ENCODE results near the gene MRPL10. TPM values are rescaled to one million over a fixed set of nuclear protein-coding genes. Genes with fewer than 3 reads are reported as not detected.

Gene MRPL10
- 97.7 and 103 TPM in 2 replicates for polyA plus RNA-seq (2011; rRNA removed)
- polyA plus RNA-seq (2012; cell fraction: cytosol; rRNA removed) = 136 and 194 TPM in 2 replicates
- polyA plus RNA-seq (2012; cell fraction: nucleus; rRNA removed) = 108 and 166 TPM in 2 replicates
- polyA plus RNA-seq (2017; fragmentation: RNase III; extraction: RNeasy Plus Mini Kit Qiagen cat#74134 plus additional on column Dnase treatment) = 56.8 to 62.8 TPM (median 62.0 TPM) in 3 replicates
- 116 and 142 TPM in 2 replicates for polyA minus RNA-seq (2011; rRNA and poly(A)+ RNA removed)

DNA sequence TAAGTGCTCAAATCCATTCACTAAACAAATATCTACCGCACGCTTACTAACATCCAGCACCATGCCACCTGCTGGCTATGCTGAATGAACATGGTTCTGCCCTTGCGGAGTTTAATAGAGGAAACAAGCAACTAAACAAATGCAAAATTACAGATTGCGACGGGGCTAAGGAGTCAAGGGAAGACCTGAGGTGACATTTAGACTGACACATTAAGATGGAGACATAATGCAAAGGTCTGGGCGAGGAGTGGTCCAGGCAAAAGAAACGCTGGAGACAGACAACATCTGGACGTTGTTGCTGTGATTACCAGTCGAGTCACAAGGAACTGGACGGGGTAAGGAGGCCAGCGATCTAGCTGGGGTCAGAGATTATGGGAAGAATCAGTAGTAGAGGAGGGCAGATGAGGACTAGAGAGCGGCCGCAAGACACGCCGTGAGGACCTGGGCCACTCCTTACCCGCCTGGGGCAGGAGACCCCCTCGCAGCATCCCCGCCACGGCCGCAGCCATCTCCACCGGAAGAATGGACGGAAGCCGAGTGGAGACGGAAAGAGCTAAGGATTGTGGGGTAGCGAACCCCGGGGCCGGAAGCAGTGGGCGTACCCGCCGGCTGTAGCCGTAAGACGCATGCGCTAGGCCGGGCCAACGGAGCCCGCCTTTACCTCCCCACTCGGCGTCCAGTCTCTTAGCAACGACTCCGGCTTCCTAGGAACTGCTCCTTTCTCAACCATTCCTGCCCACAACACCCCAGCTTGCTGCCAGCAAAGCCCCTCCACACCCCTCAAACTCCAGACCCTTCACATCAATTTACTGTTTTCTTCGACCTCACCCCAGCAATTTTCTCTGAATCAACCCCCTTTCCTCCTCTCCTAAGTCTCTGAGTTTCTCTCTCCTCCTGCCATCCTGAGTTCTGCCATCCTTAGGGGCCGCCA, at the start of gene MRPL10, which contains the start of gene LRRC46:
Gene MRPL10, minus strand, starts transcription at position 539 of the 931 bp plus-strand sequence. Its CDS starts 30 bp downstream, at position 509.
Gene LRRC46, plus strand, starts transcription at position 668 of the 931 bp plus-strand sequence. CDS start 320 bp downstream, outside the sequence.
- peaks cover 16% of the 10 kb centered on the region for H3K4me1 ChIP-seq
- FAIRE-seq (peak; percentile 39), ATAC-seq (peak; percentile 90 to 95), DNase-seq (ENCODE audit: low read depth in 1 of 2, low spot score in 1 of 2) (peak; percentile 94 to 99)
- peak within 1 kb of the TSS; percentile 83 to 88 for H3K27ac ChIP-seq
- no peaks in the 10 kb centered on the region for H3K9me3 ChIP-seq
- ChIA-PET POLR2A (interaction anchor here (0.5 to 1.7 kb wide), 37 partner anchors 9 to 642 kb away, joined by 3 to 58 read pairs (median 5); partner anchors contain the start of genes CDC27, CDK5RAP3, KPNB1 and NFE2L1), CTCF (interaction anchor here (0.5 to 36.3 kb wide), 14 partner anchors 9 to 447 kb away, joined by 3 to 1860 read pairs (median 4); partner anchors contain the start of genes CDK5RAP3, OSBPL7, SCRN2 and SP2)
- H3K4me3 ChIP-seq = peak within 1 kb of the TSS; percentile 60
- peak within 1 kb of the TSS; percentile 93 for H3K4me2 ChIP-seq
- under 1% methylated on average over 42 of the region's 42 CpGs for WGBS (ENCODE audit: missing lambda C conversion rate)
- TF ChIP-seq HEYL (CRISPR knock-in tag; IDR thresholded peaks at IDR 0.05) = no peak
- TF ChIP-seq, protein P1, sequence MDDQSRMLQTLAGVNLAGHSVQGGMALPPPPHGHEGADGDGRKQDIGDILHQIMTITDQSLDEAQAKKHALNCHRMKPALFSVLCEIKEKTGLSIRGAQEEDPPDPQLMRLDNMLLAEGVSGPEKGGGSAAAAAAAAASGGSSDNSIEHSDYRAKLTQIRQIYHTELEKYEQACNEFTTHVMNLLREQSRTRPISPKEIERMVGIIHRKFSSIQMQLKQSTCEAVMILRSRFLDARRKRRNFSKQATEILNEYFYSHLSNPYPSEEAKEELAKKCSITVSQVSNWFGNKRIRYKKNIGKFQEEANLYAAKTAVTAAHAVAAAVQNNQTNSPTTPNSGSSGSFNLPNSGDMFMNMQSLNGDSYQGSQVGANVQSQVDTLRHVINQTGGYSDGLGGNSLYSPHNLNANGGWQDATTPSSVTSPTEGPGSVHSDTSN (IDR thresholded peaks at IDR 0.05) = peak; percentile 66
- TF ChIP-seq, protein P2, sequence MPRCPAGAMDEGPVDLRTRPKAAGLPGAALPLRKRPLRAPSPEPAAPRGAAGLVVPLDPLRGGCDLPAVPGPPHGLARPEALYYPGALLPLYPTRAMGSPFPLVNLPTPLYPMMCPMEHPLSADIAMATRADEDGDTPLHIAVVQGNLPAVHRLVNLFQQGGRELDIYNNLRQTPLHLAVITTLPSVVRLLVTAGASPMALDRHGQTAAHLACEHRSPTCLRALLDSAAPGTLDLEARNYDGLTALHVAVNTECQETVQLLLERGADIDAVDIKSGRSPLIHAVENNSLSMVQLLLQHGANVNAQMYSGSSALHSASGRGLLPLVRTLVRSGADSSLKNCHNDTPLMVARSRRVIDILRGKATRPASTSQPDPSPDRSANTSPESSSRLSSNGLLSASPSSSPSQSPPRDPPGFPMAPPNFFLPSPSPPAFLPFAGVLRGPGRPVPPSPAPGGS (IDR thresholded peaks at IDR 0.05) = peak; percentile 83; the same call in 2 of the 3 replicates
- peak; percentile 67; the same call in 1 of the 2 replicates for TF ChIP-seq PHF8 (IDR thresholded peaks at IDR 0.05; ENCODE audit: borderline replicate concordance, low read depth)
- peak; percentile 72 to 92; a peak in 4 of 5 replicates for TF ChIP-seq JUN (IDR thresholded peaks at IDR 0.05)
- no peak for TF ChIP-seq HOXB13 (CRISPR knock-in tag; IDR thresholded peaks at IDR 0.05; ENCODE audit: low read depth)
- TF ChIP-seq FOSL2 (IDR thresholded peaks at IDR 0.05) = no peak
- no peak for TF ChIP-seq FOSL2 (CRISPR knock-in tag; IDR thresholded peaks at IDR 0.05)
- no peak for TF ChIP-seq EHMT2 (IDR thresholded peaks at IDR 0.05; ENCODE audit: low read depth)
- TF ChIP-seq MAFK (IDR thresholded peaks at IDR 0.05; ENCODE audit: partially characterized antibody) = no peak
- peak; percentile 57; the same call in 1 of the 2 replicates for TF ChIP-seq MAZ (IDR thresholded peaks at IDR 0.05; ENCODE audit: borderline replicate concordance, low read depth, low read length)
- TF ChIP-seq, protein P3, sequence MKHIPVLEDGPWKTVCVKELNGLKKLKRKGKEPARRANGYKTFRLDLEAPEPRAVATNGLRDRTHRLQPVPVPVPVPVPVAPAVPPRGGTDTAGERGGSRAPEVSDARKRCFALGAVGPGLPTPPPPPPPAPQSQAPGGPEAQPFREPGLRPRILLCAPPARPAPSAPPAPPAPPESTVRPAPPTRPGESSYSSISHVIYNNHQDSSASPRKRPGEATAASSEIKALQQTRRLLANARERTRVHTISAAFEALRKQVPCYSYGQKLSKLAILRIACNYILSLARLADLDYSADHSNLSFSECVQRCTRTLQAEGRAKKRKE (CRISPR knock-in tag; IDR thresholded peaks at IDR 0.05; ENCODE audit: low read depth) = no peak
- TF ChIP-seq RFX5 (IDR thresholded peaks at IDR 0.05) = no peak
- TF ChIP-seq ZFP36 (IDR thresholded peaks at IDR 0.05; ENCODE audit: borderline replicate concordance, partially characterized antibody) = no peak
- 0 out of 2 replicates have a peak, but pooled peaks have one; percentile 48 for TF ChIP-seq HOXB5 (CRISPR knock-in tag; IDR thresholded peaks at IDR 0.05)
- no peak for TF ChIP-seq NPAS2 (CRISPR knock-in tag; IDR thresholded peaks at IDR 0.05; ENCODE audit: borderline replicate concordance)
- TF ChIP-seq, protein P4, sequence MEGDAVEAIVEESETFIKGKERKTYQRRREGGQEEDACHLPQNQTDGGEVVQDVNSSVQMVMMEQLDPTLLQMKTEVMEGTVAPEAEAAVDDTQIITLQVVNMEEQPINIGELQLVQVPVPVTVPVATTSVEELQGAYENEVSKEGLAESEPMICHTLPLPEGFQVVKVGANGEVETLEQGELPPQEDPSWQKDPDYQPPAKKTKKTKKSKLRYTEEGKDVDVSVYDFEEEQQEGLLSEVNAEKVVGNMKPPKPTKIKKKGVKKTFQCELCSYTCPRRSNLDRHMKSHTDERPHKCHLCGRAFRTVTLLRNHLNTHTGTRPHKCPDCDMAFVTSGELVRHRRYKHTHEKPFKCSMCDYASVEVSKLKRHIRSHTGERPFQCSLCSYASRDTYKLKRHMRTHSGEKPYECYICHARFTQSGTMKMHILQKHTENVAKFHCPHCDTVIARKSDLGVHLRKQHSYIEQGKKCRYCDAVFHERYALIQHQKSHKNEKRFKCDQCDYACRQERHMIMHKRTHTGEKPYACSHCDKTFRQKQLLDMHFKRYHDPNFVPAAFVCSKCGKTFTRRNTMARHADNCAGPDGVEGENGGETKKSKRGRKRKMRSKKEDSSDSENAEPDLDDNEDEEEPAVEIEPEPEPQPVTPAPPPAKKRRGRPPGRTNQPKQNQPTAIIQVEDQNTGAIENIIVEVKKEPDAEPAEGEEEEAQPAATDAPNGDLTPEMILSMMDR (IDR thresholded peaks at IDR 0.05) = peak; percentile 55
- TF ChIP-seq ZSCAN20 (CRISPR knock-in tag; IDR thresholded peaks at IDR 0.05) = no peak
- peak; percentile 51; the same call in 1 of the 2 replicates for TF ChIP-seq GATA3 (IDR thresholded peaks at IDR 0.05; ENCODE audit: borderline replicate concordance)
- peak; percentile 96 for TF ChIP-seq POLR2A (IDR thresholded peaks at IDR 0.05; ENCODE audit: low read length)
- TF ChIP-seq FOSB (CRISPR knock-in tag; IDR thresholded peaks at IDR 0.05) = no peak
- TF ChIP-seq NFE2L2 (conservative IDR thresholded peaks at IDR 0.05; ENCODE audit: low read length) = no peak
- peak; percentile 94 for TF ChIP-seq KDM5A (IDR thresholded peaks at IDR 0.05)
- TF ChIP-seq CBX2 (IDR thresholded peaks at IDR 0.05; ENCODE audit: borderline replicate concordance, low read depth) = no peak
- TF ChIP-seq CHD4 (IDR thresholded peaks at IDR 0.05; ENCODE audit: borderline replicate concordance) = no peak
- no peak for TF ChIP-seq RCOR1 (IDR thresholded peaks at IDR 0.05; ENCODE audit: low read depth, low read length)
- TF ChIP-seq HDAC2 (IDR thresholded peaks at IDR 0.05) = no peak
- no peak for TF ChIP-seq CHD2 (IDR thresholded peaks at IDR 0.05; ENCODE audit: low read length, partially characterized antibody)
- TF ChIP-seq KDM1A (IDR thresholded peaks at IDR 0.05; ENCODE audit: low read depth) = no peak
- TF ChIP-seq TFCP2L1 (CRISPR knock-in tag; IDR thresholded peaks at IDR 0.05) = peak; percentile 25; the same call in 1 of the 2 replicates
- TF ChIP-seq TP53 (CRISPR knock-in tag; IDR thresholded peaks at IDR 0.05) = no peak
- TF ChIP-seq, protein P5, sequence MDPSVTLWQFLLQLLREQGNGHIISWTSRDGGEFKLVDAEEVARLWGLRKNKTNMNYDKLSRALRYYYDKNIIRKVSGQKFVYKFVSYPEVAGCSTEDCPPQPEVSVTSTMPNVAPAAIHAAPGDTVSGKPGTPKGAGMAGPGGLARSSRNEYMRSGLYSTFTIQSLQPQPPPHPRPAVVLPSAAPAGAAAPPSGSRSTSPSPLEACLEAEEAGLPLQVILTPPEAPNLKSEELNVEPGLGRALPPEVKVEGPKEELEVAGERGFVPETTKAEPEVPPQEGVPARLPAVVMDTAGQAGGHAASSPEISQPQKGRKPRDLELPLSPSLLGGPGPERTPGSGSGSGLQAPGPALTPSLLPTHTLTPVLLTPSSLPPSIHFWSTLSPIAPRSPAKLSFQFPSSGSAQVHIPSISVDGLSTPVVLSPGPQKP (IDR thresholded peaks at IDR 0.05; ENCODE audit: low read depth, low read length) = 0 out of 2 replicates have a peak, but pooled peaks have one; percentile 38
- TF ChIP-seq, protein P6, sequence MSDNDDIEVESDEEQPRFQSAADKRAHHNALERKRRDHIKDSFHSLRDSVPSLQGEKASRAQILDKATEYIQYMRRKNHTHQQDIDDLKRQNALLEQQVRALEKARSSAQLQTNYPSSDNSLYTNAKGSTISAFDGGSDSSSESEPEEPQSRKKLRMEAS (IDR thresholded peaks at IDR 0.05) = peak; percentile 86
- no peak for TF ChIP-seq BHLHE40 (IDR thresholded peaks at IDR 0.05; ENCODE audit: low read depth, low read length)
